SK-N-MC (cell line): ENCODE measurements around the gene TKT.

Source experiments
- EZH2 ChIP-seq: fragments of 200-600 bp; sonication (generic); IDR thresholded peaks from one replicate; pipeline ENCODE4 v1.6.1; 2017; ENCODE audit warnings: antibody characterized with exemption
- POLR2AphosphoS5 ChIP-seq: IDR thresholded peaks from 2 replicates; pipeline ENCODE4 v1.6.1; 2012; ENCODE audit warnings: mild to moderate bottlenecking, low read depth, low read length, borderline replicate concordance

DNA sequence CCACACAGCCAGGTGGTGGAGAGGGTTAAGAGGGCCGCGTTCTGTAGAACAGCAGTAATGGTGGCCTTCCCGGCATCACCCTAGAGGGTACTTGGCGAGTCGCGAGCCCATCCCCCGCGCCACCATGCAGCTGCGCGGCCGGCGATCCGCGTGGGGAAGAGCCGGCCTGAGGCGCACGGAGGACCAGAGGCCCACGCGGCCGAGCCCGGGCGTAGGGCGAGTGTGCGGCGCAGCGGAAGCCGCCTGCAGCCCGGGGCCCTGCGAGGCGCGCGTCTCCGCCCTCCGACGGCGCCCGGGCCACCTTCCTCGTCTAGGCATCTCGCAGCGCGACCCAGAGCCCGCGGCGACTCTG lies 423 bp downstream of the TKT start:
- no peak for TF ChIP-seq EZH2
- TF ChIP-seq POLR2AphosphoS5, result no peak
